K562 (cell line): ENCODE data around the gene PDZD2. TPM values are rescaled to one million over a fixed set of nuclear protein-coding genes. Genes with fewer than 3 reads are reported as not detected.

Source experiments
- ARID1B ChIP-seq: fragments of 450-650 bp; IDR thresholded peaks from 2 replicates; pipeline ENCODE4 v1.6.1; 2016; ENCODE audit warnings: antibody characterized with exemption, mild to moderate bottlenecking, inconsistent platforms
- CBFA2T2 ChIP-seq: fragments of 450-650 bp; conservative IDR thresholded peaks from 2 replicates; pipeline ENCODE4 v1.6.1; 2017; ENCODE audit warnings: mild to moderate bottlenecking
- CBFA2T3 ChIP-seq: fragments of 450-650 bp; IDR thresholded peaks from 2 replicates; pipeline ENCODE4 v1.6.1; 2017
- CEBPB ChIP-seq: fragments of 450-650 bp; IDR thresholded peaks from 2 replicates; pipeline ENCODE4 v1.6.1; 2016; ENCODE audit warnings: missing genetic modification characterization, missing compliant biosample characterization
- E2F3 ChIP-seq: fragments of 250-450 bp; sonication (Bioruptor Pico); IDR thresholded peaks from 2 replicates; pipeline ENCODE4 v1.4.0; 2020; ENCODE audit warnings: mild to moderate bottlenecking
- EP300 ChIP-seq: IDR thresholded peaks from 2 replicates; pipeline ENCODE4 v1.6.1; 2012; ENCODE audit warnings: low read length, improper control_type of control experiment
- NCOR1 ChIP-seq: fragments of 450-650 bp; IDR thresholded peaks from 2 replicates; pipeline ENCODE4 v1.6.1; 2016; ENCODE audit warnings: mild to moderate bottlenecking, moderate library complexity
- NFIC ChIP-seq: fragments of 450-650 bp; IDR thresholded peaks from 2 replicates; pipeline ENCODE4 v1.6.1; 2017; ENCODE audit warnings: mild to moderate bottlenecking, inconsistent platforms
- RCOR1 ChIP-seq, 2 experiments: IDR thresholded peaks; 2 replicates each; pipeline ENCODE4 v1.6.1; 2012; ENCODE audit warnings: low read depth in 2 of 2, low read length in 2 of 2, borderline replicate concordance in 1 of 2, improper control_type of control experiment in 1 of 2
- RFX5 ChIP-seq: IDR thresholded peaks from 2 replicates; pipeline ENCODE4 v1.6.1; 2011; ENCODE audit warnings: low read depth, mild to moderate bottlenecking, improper control_type of control experiment, low read length
- TAL1 ChIP-seq: fragments of 450-650 bp; IDR thresholded peaks from 2 replicates; pipeline ENCODE4 v1.6.1; 2016; ENCODE audit warnings: mild to moderate bottlenecking
- TCF3 ChIP-seq: sonication (generic); formaldehyde crosslinking; IDR thresholded peaks from 2 replicates; pipeline ENCODE4 v1.4.0; 2020; ENCODE audit warnings: mild to moderate bottlenecking, missing genetic modification reagents
- TEAD4 ChIP-seq, 2 experiments: sonication (generic) in 1 of 2; formaldehyde crosslinking in 1 of 2; IDR thresholded peaks; 2 replicates each; pipeline versions ENCODE4 v1.6.1 to v1.8.0; 2012 to 2022; ENCODE audit warnings: borderline replicate concordance in 1 of 2, inconsistent platforms in 1 of 2, low read length in 1 of 2, mild to moderate bottlenecking in 1 of 2, missing genetic modification reagents in 1 of 2
- TRIM24 ChIP-seq, 2 experiments: fragments of 450-650 bp; IDR thresholded peaks; 2 replicates each; pipeline ENCODE4 v1.6.1; 2016
- YBX1 ChIP-seq: fragments of 450-650 bp; IDR thresholded peaks from 2 replicates; pipeline ENCODE4 v1.7.1; 2016; ENCODE audit warnings: mild to moderate bottlenecking
- polyA plus RNA-seq, 8 experiments: library from polyadenylated mRNA; depleted of rRNA in 4 of 8; stranded (reverse) in 5 of 8; unstranded in 3 of 8; fragments of >200 nt; fragmentation: Nextera tagmentation in 2 of 8; fragmentation: Illumina TruSeq in 1 of 8; extraction: Ambion mirVana in 2 of 8; extraction: Trizol in 1 of 8; gene quantifications; 2 replicates each; pipeline versions ENCODE4 v1.2.1 to v1.2.3, GENCODE V29; 2011 to 2014; ENCODE audit warnings: inconsistent platforms in 1 of 8, missing spikeins in 1 of 8
- total RNA-seq, 7 experiments: library from RNA; depleted of rRNA in 6 of 7; stranded (reverse); fragments of >200 nt in 6 of 7; fragmentation: Illumina TruSeq in 2 of 7; extraction: Trizol in 2 of 7; gene quantifications; 2 replicates each; pipeline versions ENCODE4 v1.2.1 to v1.2.3, GENCODE V29; 2011 to 2021; ENCODE audit warnings: low replicate concordance in 1 of 7
- TF ChIP-seq, protein P1 (sequence below), 2 experiments: fragments of 450-650 bp; conservative IDR thresholded peaks; 2 replicates each; pipeline ENCODE4 v1.6.1; 2017; ENCODE audit warnings: mild to moderate bottlenecking in 2 of 2, moderate library complexity in 2 of 2

Gene PDZD2
- total and polyA plus RNA-seq, 9 of the 15 experiments (the other 6 are each of a cell fraction or from before 2014, with no cell fraction given): 0.02 to 0.08 (median 0.04) TPM; not detected in 6

DNA sequence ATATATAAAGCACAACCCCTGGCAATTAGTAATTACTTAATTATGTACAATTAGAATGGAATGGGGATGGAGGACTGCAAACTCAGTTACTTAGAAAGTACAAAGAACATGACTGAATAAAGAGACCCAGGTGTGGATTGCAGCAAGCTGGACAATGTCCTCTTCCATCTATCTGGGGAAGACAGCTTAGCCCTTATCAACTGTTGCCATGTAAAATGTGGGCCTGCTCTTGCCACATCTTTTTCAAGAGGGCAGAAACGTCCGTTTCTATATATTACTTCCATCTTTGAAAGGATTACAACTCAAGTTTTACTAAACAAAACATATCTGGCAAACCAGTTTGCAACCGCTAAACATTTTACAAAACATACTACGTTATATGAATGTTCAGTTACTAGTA, 509.0 kb downstream of the PDZD2 start (continued):
- TF ChIP-seq NFIC (0 out of 2 replicates have a peak, but pooled peaks have one; percentile 18), TAL1 (peak; percentile 70; the same call in 1 of the 2 replicates), E2F3 (CRISPR knock-in tag) (no peak), TCF3 (CRISPR knock-in tag) (peak; percentile 79), TEAD4 (IDR thresholded peaks at IDR 0.05; ENCODE audit: low read length) (peak; percentile 74), TEAD4 (CRISPR knock-in tag; IDR thresholded peaks at IDR 0.05; ENCODE audit: borderline replicate concordance) (no peak), TRIM24 (IDR thresholded peaks at IDR 0.05) (peak; percentile 59 to 61; a peak in 3 of 4 replicates), NCOR1 (peak; percentile 38; the same call in 1 of the 2 replicates), CBFA2T2 (peak; percentile 69), RCOR1 (IDR thresholded peaks at IDR 0.05; ENCODE audit: borderline replicate concordance in 1 of 2, low read depth in 2 of 2, low read length in 2 of 2) (peak in 1 of 2 experiments; percentile 63; a peak in 1 of 4 replicates), RFX5 (peak; percentile 71), YBX1 (no peak), CEBPB (tag) (peak; percentile 84), CBFA2T3 (peak; percentile 82), ARID1B (peak; percentile 63), EP300 (peak; percentile 43; the same call in 1 of the 2 replicates)
- TF ChIP-seq, protein P1, sequence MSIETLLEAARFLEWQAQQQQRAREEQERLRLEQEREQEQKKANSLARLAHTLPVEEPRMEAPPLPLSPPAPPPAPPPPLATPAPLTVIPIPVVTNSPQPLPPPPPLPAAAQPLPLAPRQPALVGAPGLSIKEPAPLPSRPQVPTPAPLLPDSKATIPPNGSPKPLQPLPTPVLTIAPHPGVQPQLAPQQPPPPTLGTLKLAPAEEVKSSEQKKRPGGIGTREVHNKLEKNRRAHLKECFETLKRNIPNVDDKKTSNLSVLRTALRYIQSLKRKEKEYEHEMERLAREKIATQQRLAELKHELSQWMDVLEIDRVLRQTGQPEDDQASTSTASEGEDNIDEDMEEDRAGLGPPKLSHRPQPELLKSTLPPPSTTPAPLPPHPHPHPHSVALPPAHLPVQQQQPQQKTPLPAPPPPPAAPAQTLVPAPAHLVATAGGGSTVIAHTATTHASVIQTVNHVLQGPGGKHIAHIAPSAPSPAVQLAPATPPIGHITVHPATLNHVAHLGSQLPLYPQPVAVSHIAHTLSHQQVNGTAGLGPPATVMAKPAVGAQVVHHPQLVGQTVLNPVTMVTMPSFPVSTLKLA (conservative IDR thresholded peaks at IDR 0.05): peak in 1 of 2 experiments; percentile 19; a peak in 1 of 4 replicates
